Heart left ventricle (tissue), 13 donors: ENCODE results near the gene DRC7.

ENCODE experiments used
- POLR2A ChIP-seq, 2 donors: fragments of 450-650 bp; IDR thresholded peaks; one replicate each; pipeline ENCODE4 v1.6.1; 2017; ENCODE audit warnings: antibody characterized with exemption in 2 of 2, mild to moderate bottlenecking in 2 of 2, moderate library complexity in 2 of 2
- TF ChIP-seq, protein P1 (sequence below), 12 donors: fragments of 200-600 bp; sonication (generic) in 4 of 12; IDR thresholded peaks; one replicate each; pipeline versions ENCODE4 v1.5.0 to v1.8.0; 2018 to 2022; ENCODE audit warnings: antibody characterized with exemption in 12 of 12, mild to moderate bottlenecking in 5 of 12
- donor health status: ischemic (EF 13 %, LVEDD 7.1; RV severe dilation, severe dysfunction).
- donor health status: DM: no; HTN: yes; CAD: no.
- donor health status: DM: no; HTN: no; CAD: no.
- donor health status: ischemic (EF 25% LVEDD 6.9; RV normal size, moderate dysfunction).
- donor health status: ischemic (EF 25% LVEDD 5.7; RV mildly dilated, moderate dysfunction).
- donor health status: ischemic (EF 35%, LVEDD 5.7; RV mildly dilated, moderate dysfunction).
- donor health status: nonischemic (EF 11% LVEDD 7.7; RV severe dilation, severe dysfunction).
- donor health status: DM: yes; HTN: yes; CAD: no.
- donor health status: PGD.
- donor health status: ischemic (EF 29% LVEDD 5.4; RV normal size, mild dysfunction).
- donor health status: nonischemic (EF 23%, LVEDD 6.1; RV moderate dilation, normal function).

- TF ChIP-seq, protein P1, sequence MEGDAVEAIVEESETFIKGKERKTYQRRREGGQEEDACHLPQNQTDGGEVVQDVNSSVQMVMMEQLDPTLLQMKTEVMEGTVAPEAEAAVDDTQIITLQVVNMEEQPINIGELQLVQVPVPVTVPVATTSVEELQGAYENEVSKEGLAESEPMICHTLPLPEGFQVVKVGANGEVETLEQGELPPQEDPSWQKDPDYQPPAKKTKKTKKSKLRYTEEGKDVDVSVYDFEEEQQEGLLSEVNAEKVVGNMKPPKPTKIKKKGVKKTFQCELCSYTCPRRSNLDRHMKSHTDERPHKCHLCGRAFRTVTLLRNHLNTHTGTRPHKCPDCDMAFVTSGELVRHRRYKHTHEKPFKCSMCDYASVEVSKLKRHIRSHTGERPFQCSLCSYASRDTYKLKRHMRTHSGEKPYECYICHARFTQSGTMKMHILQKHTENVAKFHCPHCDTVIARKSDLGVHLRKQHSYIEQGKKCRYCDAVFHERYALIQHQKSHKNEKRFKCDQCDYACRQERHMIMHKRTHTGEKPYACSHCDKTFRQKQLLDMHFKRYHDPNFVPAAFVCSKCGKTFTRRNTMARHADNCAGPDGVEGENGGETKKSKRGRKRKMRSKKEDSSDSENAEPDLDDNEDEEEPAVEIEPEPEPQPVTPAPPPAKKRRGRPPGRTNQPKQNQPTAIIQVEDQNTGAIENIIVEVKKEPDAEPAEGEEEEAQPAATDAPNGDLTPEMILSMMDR (IDR thresholded peaks at IDR 0.05): no peak
- TF ChIP-seq POLR2A (IDR thresholded peaks at IDR 0.05): no peak
These were observed 54.0 kb downstream of the DRC7 start for GRCh38 chr16:57748596-57748995.
